Measurements from ENCODE around the gene NUPR1.

DNA sequence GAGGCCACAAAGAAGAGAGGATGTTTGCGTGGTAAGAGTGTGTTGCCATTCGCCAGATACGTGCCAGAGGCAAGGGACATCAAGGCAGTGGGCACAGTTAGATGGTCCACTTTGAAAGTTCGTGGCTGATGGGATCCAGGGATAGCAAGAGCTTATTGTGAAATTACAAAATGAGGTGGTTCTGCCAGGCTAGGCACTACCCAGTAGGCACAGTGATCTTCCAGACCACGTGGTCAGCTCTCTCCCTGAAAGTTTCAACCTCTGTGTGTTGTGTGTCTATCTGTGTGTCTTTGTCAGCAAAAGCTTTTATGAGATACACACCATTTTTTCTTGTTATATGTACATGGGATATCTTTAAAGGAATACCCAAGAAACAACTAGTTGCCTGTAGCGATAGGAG is 24.4 kb upstream of the NUPR1 start:
- TF ChIP-seq, protein P1, sequence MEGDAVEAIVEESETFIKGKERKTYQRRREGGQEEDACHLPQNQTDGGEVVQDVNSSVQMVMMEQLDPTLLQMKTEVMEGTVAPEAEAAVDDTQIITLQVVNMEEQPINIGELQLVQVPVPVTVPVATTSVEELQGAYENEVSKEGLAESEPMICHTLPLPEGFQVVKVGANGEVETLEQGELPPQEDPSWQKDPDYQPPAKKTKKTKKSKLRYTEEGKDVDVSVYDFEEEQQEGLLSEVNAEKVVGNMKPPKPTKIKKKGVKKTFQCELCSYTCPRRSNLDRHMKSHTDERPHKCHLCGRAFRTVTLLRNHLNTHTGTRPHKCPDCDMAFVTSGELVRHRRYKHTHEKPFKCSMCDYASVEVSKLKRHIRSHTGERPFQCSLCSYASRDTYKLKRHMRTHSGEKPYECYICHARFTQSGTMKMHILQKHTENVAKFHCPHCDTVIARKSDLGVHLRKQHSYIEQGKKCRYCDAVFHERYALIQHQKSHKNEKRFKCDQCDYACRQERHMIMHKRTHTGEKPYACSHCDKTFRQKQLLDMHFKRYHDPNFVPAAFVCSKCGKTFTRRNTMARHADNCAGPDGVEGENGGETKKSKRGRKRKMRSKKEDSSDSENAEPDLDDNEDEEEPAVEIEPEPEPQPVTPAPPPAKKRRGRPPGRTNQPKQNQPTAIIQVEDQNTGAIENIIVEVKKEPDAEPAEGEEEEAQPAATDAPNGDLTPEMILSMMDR (IDR thresholded peaks at IDR 0.05; ENCODE audit: low read length), result no peak
- TF ChIP-seq EZH2 (optimal IDR thresholded peaks at IDR 0.05; ENCODE audit: low read depth, low read length), result no peak

Data from MM.1S (cell line).